ENCODE results near the gene TDRD6. TPM values are rescaled to one million over a fixed set of nuclear protein-coding genes. Genes with fewer than 3 reads are reported as not detected.
"Not testable (repeated sequence)": the region's sequence is repeated elsewhere in the genome, so short reads cannot be mapped to it uniquely, and the experiment has no call there.

The TDRD6 gene
- 0.35 TPM for total RNA-seq
- long read RNA-seq = 0 reads

DNA sequence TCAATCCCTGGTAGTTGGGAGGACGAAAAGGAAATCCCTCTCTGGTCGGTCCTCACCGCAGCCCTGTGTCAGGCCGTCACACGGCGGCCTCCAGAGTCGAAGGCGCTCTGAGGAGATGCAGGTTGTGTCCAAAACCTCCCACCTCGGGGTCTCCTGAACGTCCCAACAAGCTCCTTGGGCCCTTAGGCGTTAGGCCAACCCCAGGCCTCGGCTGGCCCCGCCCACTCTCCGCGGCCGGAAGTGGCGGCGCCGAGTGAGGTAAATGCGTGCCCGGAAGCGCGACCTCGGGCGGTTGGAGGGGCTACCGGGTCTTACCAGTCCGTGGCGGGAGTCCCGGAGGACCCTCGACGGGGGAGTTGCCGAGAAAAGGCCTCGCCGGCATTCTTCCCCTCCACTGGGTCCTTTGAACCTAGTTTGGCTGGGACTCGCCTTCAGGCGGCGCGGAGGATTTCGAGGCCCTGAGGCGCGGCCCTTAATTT, at the start of gene TDRD6:
Gene TDRD6 (plus strand): TSS at position 267 of the 479 bp plus-strand sequence. CDS start 244 bp downstream, outside the sequence.
- intact Hi-C loops (cut with DNase I) = no loop called here
- peak; percentile 20 for ATAC-seq
- peak; percentile 59 for DNase-seq (ENCODE audit: missing footprints)

GRCh38 chr6:46637933-46638332, 49.8 kb upstream of the TDRD6 start:
- no peak for ATAC-seq
- intact Hi-C loops (cut with DNase I) = no loop called here
- no peak for DNase-seq (ENCODE audit: missing footprints)

- intact Hi-C loops (cut with DNase I) = no loop called here
- ATAC-seq (no peak), DNase-seq (ENCODE audit: missing footprints) (no peak)
Measured at GRCh38 chr6:46638650-46639049, 49.0 kb upstream of the TDRD6 start.

- intact Hi-C loops (cut with DNase I) = no loop called here
- DNase-seq (ENCODE audit: missing footprints) (no peak), ATAC-seq (no peak)
Measured at GRCh38 chr6:46642928-46643751, 44.5 kb upstream of the TDRD6 start.

DNA sequence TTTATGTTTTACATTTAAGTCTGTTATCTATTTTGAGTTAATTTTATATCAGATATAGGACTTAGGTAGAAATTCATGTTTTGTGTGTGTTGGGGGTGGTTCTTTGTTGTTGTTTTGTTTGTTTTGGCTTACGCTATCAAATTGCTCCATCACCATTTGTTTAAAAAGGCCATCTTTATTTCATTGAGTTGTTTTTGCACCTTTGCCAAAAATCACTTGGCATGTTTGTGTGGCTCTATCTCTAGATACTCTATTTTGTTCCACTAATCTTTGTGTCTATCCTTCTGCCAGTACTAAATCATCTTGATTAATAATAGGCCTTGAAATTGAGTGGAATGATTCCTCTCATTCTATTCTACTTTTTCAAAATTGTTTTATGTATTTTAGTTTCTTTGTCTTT, 42.4 kb upstream of the TDRD6 start:
- DNase-seq (ENCODE audit: missing footprints) = no peak
- intact Hi-C loops (cut with DNase I) = no loop called here
- ATAC-seq = no peak

GRCh38 chr6:46648108-46648507, 39.6 kb upstream of the TDRD6 start:
- ATAC-seq; DNase-seq (ENCODE audit: missing footprints); intact Hi-C loops (cut with DNase I): not testable (repeated sequence)

DNA sequence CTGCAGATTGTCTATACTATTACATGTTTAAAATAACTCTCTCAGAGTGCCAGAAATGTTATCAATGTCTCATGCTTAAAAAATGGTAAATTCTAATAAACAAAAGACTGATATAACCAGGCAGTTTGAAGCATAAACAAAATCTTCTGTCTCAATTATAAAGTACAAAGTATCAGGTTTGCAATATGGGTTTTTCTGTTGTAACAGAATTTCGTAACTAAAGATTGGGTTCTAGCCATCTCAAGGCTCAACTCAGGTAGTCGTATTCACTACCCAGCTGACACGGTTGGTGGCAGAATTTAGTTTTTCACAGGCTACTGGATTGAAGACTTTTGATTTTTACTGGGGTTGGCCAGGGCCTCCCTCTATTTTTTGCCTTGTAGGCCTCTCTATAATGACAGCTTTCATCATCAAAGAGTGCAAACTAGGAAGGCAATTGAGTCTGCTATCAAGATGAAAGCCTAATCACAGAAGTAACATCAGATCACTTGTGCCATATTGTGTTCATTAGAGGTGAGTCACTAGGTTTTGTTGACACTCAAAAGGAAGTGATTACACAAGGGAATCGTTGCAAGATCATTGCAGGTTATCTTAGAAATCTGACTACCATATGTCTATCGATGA, 38.7 kb upstream of the TDRD6 start:
- ATAC-seq = no peak
- intact Hi-C loops (cut with DNase I) = no loop called here
- no peak for DNase-seq (ENCODE audit: missing footprints)

- DNase-seq (ENCODE audit: missing footprints) = no peak
- ATAC-seq = no peak
- intact Hi-C loops (cut with DNase I) = no loop called here
Measured at GRCh38 chr6:46651006-46651405, 36.7 kb upstream of the TDRD6 start.

DNA sequence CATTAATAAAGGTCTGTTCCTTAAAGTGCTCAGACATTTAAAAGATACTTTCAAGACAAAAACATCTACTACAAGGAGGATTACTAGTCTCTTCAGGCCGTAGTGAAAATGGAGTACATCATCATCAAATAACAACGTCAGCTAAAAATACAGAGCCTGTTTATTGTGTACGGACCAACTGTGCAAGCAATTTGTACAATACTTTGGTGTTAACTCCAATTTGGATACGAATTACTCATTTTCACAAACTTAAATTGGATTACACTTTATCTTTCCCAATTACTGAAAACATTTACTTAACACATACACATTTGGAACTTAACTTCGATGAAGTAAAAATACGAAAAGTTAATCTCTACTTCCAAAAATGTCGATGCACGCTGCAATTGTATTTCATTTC, 35.9 kb upstream of the TDRD6 start:
- DNase-seq (ENCODE audit: missing footprints) = no peak
- no peak for ATAC-seq
- intact Hi-C loops (cut with DNase I) = no loop called here

GRCh38 chr6:46652232-46652602, 35.5 kb upstream of the TDRD6 start:
- intact Hi-C loops (cut with DNase I) = no loop called here
- DNase-seq (ENCODE audit: missing footprints) = no peak
- ATAC-seq = no peak

- DNase-seq (ENCODE audit: missing footprints) (peak; percentile 94), ATAC-seq (peak; percentile 99)
- intact Hi-C loops (cut with DNase I) = no loop called here
Measured at GRCh38 chr6:46652603-46653438, 34.9 kb upstream of the TDRD6 start, which contains the start of the genes CYP39A1 and SLC25A27. Gene CYP39A1, minus strand, starts transcription at chr6:46652818. Its CDS starts 236 bp downstream, at chr6:46652582. Gene SLC25A27, plus strand, starts transcription at chr6:46652975. Its CDS starts 218 bp downstream, at chr6:46653193.

GRCh38 chr6:46653439-46654195, 34.1 kb upstream of the TDRD6 start:
- intact Hi-C loops (cut with DNase I) = no loop called here
- ATAC-seq (no peak), DNase-seq (ENCODE audit: missing footprints) (no peak)

GRCh38 chr6:46655803-46656202, 31.9 kb upstream of the TDRD6 start:
- no peak for DNase-seq (ENCODE audit: missing footprints)
- intact Hi-C loops (cut with DNase I) = no loop called here
- ATAC-seq = no peak

- ATAC-seq (no peak), DNase-seq (ENCODE audit: missing footprints) (no peak)
- intact Hi-C loops (cut with DNase I) = no loop called here
Measured at GRCh38 chr6:46657642-46658041, 30.0 kb upstream of the TDRD6 start.

GRCh38 chr6:46661483-46661882, 26.2 kb upstream of the TDRD6 start:
- ATAC-seq (no peak), DNase-seq (ENCODE audit: missing footprints) (no peak)
- intact Hi-C loops (cut with DNase I) = no loop called here

DNA sequence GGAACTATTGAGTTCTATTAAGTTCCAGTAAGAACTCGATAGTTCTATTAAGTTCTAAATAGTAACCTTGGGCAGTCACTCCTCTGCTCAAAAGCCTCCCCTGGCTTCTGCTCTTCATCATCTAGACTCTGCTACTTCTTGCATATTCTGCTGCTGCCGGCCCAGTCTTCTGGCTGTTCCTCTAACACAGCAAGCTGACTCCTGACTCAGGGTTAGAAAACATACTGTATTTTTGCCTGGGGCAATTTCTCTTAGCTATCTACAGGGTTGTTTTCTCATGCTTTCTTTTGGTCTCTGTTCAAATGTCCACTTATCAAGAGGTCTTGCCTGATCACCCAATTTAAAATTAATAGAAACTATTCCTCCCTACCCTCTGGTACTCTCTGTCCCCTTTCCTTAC, 20.3 kb upstream of the TDRD6 start:
- intact Hi-C loops (cut with DNase I) = no loop called here
- no peak for DNase-seq (ENCODE audit: missing footprints)
- no peak for ATAC-seq

- intact Hi-C loops (cut with DNase I) = no loop called here
- no peak for DNase-seq (ENCODE audit: missing footprints)
Measured at GRCh38 chr6:46674410-46674809, 13.3 kb upstream of the TDRD6 start.

DNA sequence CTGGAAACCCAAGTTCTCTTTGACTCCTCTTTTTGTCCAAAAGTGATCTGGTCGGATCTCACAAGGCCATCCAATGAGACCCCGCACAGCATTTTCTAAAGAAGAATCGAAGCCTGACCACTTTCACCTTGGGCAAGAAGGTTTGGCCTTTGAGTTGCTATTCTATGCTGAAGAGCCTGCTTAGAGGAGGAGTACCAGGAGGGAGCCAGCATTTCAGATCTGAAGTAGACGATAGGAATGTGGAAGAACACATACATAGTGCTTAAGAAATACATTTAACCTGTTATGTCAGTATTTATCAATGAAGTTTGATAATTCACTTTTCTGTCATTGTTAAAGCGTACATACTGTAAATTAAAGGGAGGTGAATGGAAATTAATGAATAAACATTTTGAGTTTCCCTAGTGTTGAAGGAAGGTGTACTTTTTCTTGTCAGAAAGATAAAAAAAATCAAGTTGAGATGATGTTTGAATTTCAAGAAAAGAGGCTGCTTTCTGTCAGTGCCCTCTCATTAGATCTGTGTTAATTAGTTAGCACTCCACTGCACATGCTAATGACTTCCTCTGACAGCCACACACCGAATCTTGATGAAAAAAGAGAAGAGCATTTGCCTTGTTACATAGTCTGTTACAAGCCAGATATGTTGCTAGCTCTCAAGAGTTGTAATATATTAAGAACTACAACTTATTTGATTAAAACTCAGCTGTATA, 10.9 kb upstream of the TDRD6 start:
- no peak for ATAC-seq
- intact Hi-C loops (cut with DNase I) = no loop called here
- DNase-seq (ENCODE audit: missing footprints) = no peak

More at GRCh38 chr6:46674410-46674809, 13.3 kb upstream of the TDRD6 start:
- no peak for ATAC-seq

Data from Right ventricle myocardium inferior (tissue), 1 donor.